ENCODE measurements around the gene LOC101059915.
"Not testable (repeated sequence)": the region's sequence is repeated elsewhere in the genome, so short reads cannot be mapped to it uniquely, and the experiment has no call there.

LOC101059915 gene

GRCh38 chrX:71664202-71664601 lies 3.1 kb upstream of the LOC101059915 start:
- TF ChIP-seq CTCF (conservative IDR thresholded peaks at IDR 0.05), result peak; percentile 41
- H3K4me1 Mint-ChIP-seq; H3K27ac Mint-ChIP-seq (ENCODE audit: unreplicated experiment); DNase-seq (ENCODE audit: low read depth, low spot score); H3K36me3 Mint-ChIP-seq (ENCODE audit: low read depth); H3K9me3 Mint-ChIP-seq; H3K27me3 Mint-ChIP-seq (ENCODE audit: low read depth); H3K4me3 Mint-ChIP-seq: not testable (repeated sequence)

DNA sequence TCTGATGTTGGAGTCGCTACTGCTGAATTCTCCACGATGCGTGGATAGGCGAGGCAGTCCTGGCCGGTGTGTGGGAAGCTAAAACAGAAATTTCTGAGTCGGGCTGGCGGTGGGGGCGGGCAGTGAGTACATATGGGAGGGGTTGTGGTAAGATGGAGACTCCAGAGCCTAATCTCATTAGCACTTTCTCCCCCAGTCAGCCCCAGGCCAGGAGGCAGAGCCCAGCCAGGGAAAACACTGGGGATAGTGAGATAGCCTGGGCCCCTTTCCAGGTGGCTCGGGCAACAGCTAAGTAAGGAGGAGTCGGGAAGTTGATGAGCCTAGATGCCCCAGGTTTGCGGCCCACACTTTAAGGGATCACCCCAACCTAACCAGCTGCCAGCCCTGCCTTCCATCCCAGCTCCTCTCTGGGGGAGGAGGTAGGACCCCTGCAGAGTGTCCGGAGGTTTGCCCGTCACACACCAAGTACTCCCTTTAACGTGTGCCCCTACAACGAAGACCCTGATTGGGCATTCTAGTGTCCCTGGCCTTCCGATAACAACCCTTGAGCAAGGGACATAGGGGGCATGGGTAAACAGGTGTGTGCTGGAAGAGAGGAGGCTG lies 2.4 kb upstream of the LOC101059915 start:
- Mint-ChIP-seq H3K4me3 (no peak overlapping the region), H3K9me3 (peaks cover 2% of the 10 kb centered on the region), H3K27ac (ENCODE audit: unreplicated experiment) (no peak overlapping the region), H3K4me1 (no peaks in the 10 kb centered on the region), H3K36me3 (ENCODE audit: low read depth) (no peaks in the 10 kb centered on the region), H3K27me3 (ENCODE audit: low read depth) (no peaks in the 10 kb centered on the region)
- DNase-seq (ENCODE audit: low read depth, low spot score), result no peak
- no peak for TF ChIP-seq CTCF (conservative IDR thresholded peaks at IDR 0.05)

GRCh38 chrX:71665747-71666146 lies 1.6 kb upstream of the LOC101059915 start:
- TF ChIP-seq CTCF (conservative IDR thresholded peaks at IDR 0.05), result no peak
- no peak overlapping the region for H3K27ac Mint-ChIP-seq (ENCODE audit: unreplicated experiment)
- peaks cover 2% of the 10 kb centered on the region for H3K9me3 Mint-ChIP-seq
- no peaks in the 10 kb centered on the region for H3K4me1 Mint-ChIP-seq
- no peaks in the 10 kb centered on the region for H3K27me3 Mint-ChIP-seq (ENCODE audit: low read depth)
- DNase-seq (ENCODE audit: low read depth, low spot score), result no peak
- no peak overlapping the region for H3K4me3 Mint-ChIP-seq
- H3K36me3 Mint-ChIP-seq (ENCODE audit: low read depth), result no peaks in the 10 kb centered on the region

DNA sequence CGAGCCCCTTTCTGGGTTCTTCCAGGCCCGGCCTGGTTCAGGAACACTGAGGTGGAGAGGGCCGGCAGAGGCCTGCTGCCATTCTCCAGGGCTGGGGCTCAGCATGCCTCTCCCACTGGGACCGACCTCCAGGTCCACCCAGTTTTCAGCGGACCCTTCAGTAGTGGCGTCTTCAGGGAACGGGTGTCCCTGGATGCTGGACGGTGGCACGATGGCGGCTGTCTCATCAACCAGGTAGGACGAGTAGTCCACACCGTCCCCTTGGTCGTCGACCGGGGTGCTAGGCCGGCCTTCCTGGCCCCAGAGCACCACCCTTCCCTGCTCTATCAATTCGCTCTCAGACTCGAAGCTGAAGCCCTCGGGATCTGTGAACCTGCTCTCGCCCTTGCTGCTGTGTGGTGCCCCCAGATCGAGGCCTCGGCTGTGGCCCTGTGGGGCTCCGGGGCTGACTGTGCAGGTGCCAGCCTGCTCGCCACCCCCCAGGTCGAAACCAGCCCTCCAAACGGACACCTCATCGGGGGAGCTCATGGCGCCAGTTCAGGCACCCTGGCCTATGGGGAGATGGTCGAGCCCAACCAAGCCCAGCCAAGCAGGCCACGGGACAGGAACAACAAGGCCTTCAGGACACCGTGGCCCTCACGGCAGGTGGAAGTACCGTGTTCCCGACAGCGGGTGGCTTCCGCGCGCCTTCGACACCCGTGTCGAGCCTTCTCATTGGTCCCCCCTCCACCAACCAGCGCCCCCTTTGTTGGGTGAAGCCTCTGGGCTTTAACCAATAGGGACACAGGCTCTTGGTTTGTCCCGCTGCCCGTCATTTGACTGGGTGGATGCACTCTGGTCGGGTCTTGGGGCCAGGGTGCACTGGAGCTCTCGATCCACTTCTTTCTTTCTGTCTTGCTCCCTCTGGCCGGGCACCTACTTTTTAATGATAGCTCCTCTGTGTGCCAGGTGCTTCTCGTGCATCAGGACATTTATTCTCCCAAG lies 814 bp upstream of the LOC101059915 start:
- Mint-ChIP-seq H3K27ac (ENCODE audit: unreplicated experiment) (no peak overlapping the region), H3K4me3 (no peak overlapping the region), H3K9me3 (peaks cover 2% of the 10 kb centered on the region), H3K4me1 (no peaks in the 10 kb centered on the region), H3K36me3 (ENCODE audit: low read depth) (no peaks in the 10 kb centered on the region), H3K27me3 (ENCODE audit: low read depth) (no peaks in the 10 kb centered on the region)
- no peak for TF ChIP-seq CTCF (conservative IDR thresholded peaks at IDR 0.05)
- DNase-seq (ENCODE audit: low read depth, low spot score), result no peak

DNA sequence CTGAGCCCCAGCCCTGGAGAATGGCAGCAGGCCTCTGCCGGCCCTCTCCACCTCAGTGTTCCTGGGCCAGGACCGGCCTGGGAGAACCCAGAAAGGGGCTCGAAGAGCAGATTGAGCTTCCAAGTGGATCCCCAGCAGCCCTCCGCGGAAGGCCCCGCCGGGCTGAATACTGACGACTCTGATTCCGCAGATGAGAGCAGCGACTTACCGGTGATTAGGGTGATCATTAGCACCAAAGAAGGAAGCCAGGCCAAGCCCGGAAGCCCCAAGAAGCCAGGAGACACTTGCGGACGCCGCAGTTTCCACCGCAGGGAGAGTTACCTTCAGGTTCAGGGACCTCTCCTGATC lies 876 bp downstream of the LOC101059915 start:
- Mint-ChIP-seq H3K9me3 (no peaks in the 10 kb centered on the region), H3K4me3 (no peak overlapping the region)

More for the DNA sequence above, 876 bp downstream of the LOC101059915 start:
- no peak for TF ChIP-seq CTCF (conservative IDR thresholded peaks at IDR 0.05)
- no peaks in the 10 kb centered on the region for H3K4me1 Mint-ChIP-seq
- no peak overlapping the region for H3K27ac Mint-ChIP-seq (ENCODE audit: unreplicated experiment)
- H3K36me3 Mint-ChIP-seq (ENCODE audit: low read depth), result no peaks in the 10 kb centered on the region
- H3K27me3 Mint-ChIP-seq (ENCODE audit: low read depth), result no peaks in the 10 kb centered on the region
- DNase-seq (ENCODE audit: low read depth, low spot score), result no peak

Data from neural crest cell (in vitro differentiated cells).